ENCODE measurements around the gene ESR2. TPM values are rescaled to one million over a fixed set of nuclear protein-coding genes. Genes with fewer than 3 reads are reported as not detected.

The ESR2 gene
- total RNA-seq, 2 donors from 2014 or later = not detected

- no peaks in the 10 kb centered on the region for H3K36me3 ChIP-seq (replicated peaks in 1 of 2; ENCODE audit: insufficient read depth in 1 of 2, low read depth in 2 of 2)
- no peaks in the 10 kb centered on the region for H3K9me3 ChIP-seq
- no peaks in the 10 kb centered on the region for H3K27me3 ChIP-seq
- TF ChIP-seq POLR2A (IDR thresholded peaks at IDR 0.05) (no peak), CTCF (IDR thresholded peaks at IDR 0.05) (no peak)
- DNase-seq (no peak), ATAC-seq (no peak)
- peaks cover 19% of the 10 kb centered on the region for H3K4me1 ChIP-seq
- H3K4me3 ChIP-seq = no peak overlapping the region
- H3K27ac ChIP-seq = no peak overlapping the region
- 75 to 78% methylated on average over 3 of the region's 3 CpGs for WGBS, 2 donors
- intact Hi-C loops (cut with DNase I) = no loop called here
Measured at GRCh38 chr14:64292197-64292596, 2.0 kb downstream of the ESR2 start.

GRCh38 chr14:64289571-64289970, 4.6 kb downstream of the ESR2 start:
- WGBS, 2 donors = 85 to 96% methylated on average over 1 of the region's 1 CpG
- H3K27ac ChIP-seq = no peak overlapping the region
- no peak overlapping the region for H3K4me3 ChIP-seq
- no peaks in the 10 kb centered on the region for H3K36me3 ChIP-seq (replicated peaks in 1 of 2; ENCODE audit: insufficient read depth in 1 of 2, low read depth in 2 of 2)
- H3K27me3 ChIP-seq = no peaks in the 10 kb centered on the region
- TF ChIP-seq CTCF (IDR thresholded peaks at IDR 0.05) (no peak), POLR2A (IDR thresholded peaks at IDR 0.05) (no peak)
- intact Hi-C loops (cut with DNase I) = no loop called here
- H3K4me1 ChIP-seq = peaks cover 12% of the 10 kb centered on the region
- ATAC-seq (no peak), DNase-seq (no peak)
- H3K9me3 ChIP-seq = no peaks in the 10 kb centered on the region

- WGBS, 2 donors = 65 to 75% methylated on average over 2 of the region's 2 CpGs
- Histone ChIP-seq H3K4me1 (no peaks in the 10 kb centered on the region), H3K27me3 (no peaks in the 10 kb centered on the region), H3K36me3 (replicated peaks in 1 of 2; ENCODE audit: insufficient read depth in 1 of 2, low read depth in 2 of 2) (no peaks in the 10 kb centered on the region), H3K4me3 (no peak overlapping the region), H3K27ac (no peak overlapping the region), H3K9me3 (no peaks in the 10 kb centered on the region)
- intact Hi-C loops (cut with DNase I) = no loop called here
- DNase-seq (no peak), ATAC-seq (no peak)
- TF ChIP-seq POLR2A (IDR thresholded peaks at IDR 0.05) (no peak), CTCF (IDR thresholded peaks at IDR 0.05) (no peak)
Measured at GRCh38 chr14:64281805-64282204, 12.4 kb downstream of the ESR2 start.

- Histone ChIP-seq H3K27ac (no peak overlapping the region), H3K27me3 (no peaks in the 10 kb centered on the region), H3K4me3 (no peak overlapping the region), H3K4me1 (no peaks in the 10 kb centered on the region), H3K9me3 (no peaks in the 10 kb centered on the region), H3K36me3 (replicated peaks in 1 of 2; ENCODE audit: insufficient read depth in 1 of 2, low read depth in 2 of 2) (no peaks in the 10 kb centered on the region)
- DNase-seq = no peak
- 67 to 70% methylated on average over 15 of the region's 15 CpGs for WGBS, 2 donors
- TF ChIP-seq CTCF (IDR thresholded peaks at IDR 0.05) (no peak), POLR2A (IDR thresholded peaks at IDR 0.05) (no peak)
- peak; percentile 9 for ATAC-seq
- intact Hi-C loops (cut with DNase I) = no loop called here
Measured at GRCh38 chr14:64279704-64280668, 14.2 kb downstream of the ESR2 start.

GRCh38 chr14:64278458-64278857, 15.7 kb downstream of the ESR2 start:
- no peak overlapping the region for H3K4me3 ChIP-seq
- no peak for DNase-seq
- TF ChIP-seq POLR2A (IDR thresholded peaks at IDR 0.05) = no peak
- TF ChIP-seq CTCF (IDR thresholded peaks at IDR 0.05) = no peak
- H3K36me3 ChIP-seq (replicated peaks in 1 of 2; ENCODE audit: insufficient read depth in 1 of 2, low read depth in 2 of 2) = no peaks in the 10 kb centered on the region
- no peak for ATAC-seq
- no peak overlapping the region for H3K27ac ChIP-seq
- no peaks in the 10 kb centered on the region for H3K4me1 ChIP-seq
- WGBS, 2 donors = 70 to 76% methylated on average over 2 of the region's 2 CpGs
- H3K9me3 ChIP-seq = no peaks in the 10 kb centered on the region
- intact Hi-C loops (cut with DNase I) = no loop called here
- no peaks in the 10 kb centered on the region for H3K27me3 ChIP-seq

Data from body of pancreas (tissue), 4 donors.